HCT116 (cell line): Measurements from ENCODE around the gene CIAO2B. TPM values are rescaled to one million over a fixed set of nuclear protein-coding genes. Genes with fewer than 3 reads are reported as not detected.

Experiments
- ATAC-seq: fragments of 200-7000 bp; cut with Tn5 transposase; 2 replicates; pipeline ENCODE4 v1.9.1; 2020; ENCODE audit warnings: mild to moderate bottlenecking, moderate library complexity
- BruUV-seq: library from RNA; stranded (reverse); fragments of 400-500 nt; replicated peaks from 2 replicates; lab custom pipeline; 2021; lab: Mats Ljungman, UMichigan
- CTCF ChIA-PET: fragments of 300-600 bp; sonication (Branson Sonifier 250); formaldehyde crosslinking; loops from one replicate; lab custom pipeline; 2021; ENCODE audit warnings: antibody characterized with exemption; lab: Charles Lee
- POLR2A ChIA-PET: fragments of 300-600, 350-600 bp; sonication (Branson Sonifier 250); formaldehyde crosslinking; loops from one replicate; lab custom pipeline; 2021; ENCODE audit warnings: antibody characterized with exemption; lab: Charles Lee
- RAD21 ChIA-PET, 2 experiments: fragments of 300-600 bp; sonication (Branson Sonifier 250); formaldehyde crosslinking; loops; one replicate each; lab custom pipeline; 2023; ENCODE audit warnings: low total read pairs in 2 of 2; ENCODE audit not compliant: uncharacterized antibody in 2 of 2, unreplicated experiment in 2 of 2, low non-redundant PET in 1 of 2; lab: Charles Lee
- DNase-seq: peaks from one replicate; pipeline ENCODE4 v3.0.0-alpha.2; 2010; ENCODE audit warnings: low read depth, low spot score
- H2AFZ ChIP-seq: fragments of 200-600 bp; shearing (Covaris generic), sonication (generic); 2 replicates; pipeline ENCODE4 v1.6.1; 2017; ENCODE audit warnings: low read depth, mixed run types, mixed read lengths, antibody characterized with exemption, low read length; ENCODE audit not compliant: poor library complexity, severe bottlenecking
- H3K27ac ChIP-seq: 2 replicates; pipeline ENCODE4 v1.5.1; 2012; ENCODE audit warnings: low read depth, low read length
- H3K27me3 ChIP-seq: fragments of 200-600 bp; sonication (generic); 2 replicates; pipeline ENCODE4 v1.6.1; 2016; ENCODE audit warnings: mixed run types, low read length, mixed read lengths; ENCODE audit not compliant: insufficient read depth
- H3K36me3 ChIP-seq, 2 experiments: fragments of 200-500 bp in 1 of 2; fragments of 200-600 bp in 1 of 2; sonication (Bioruptor generic) in 1 of 2; sonication (generic) in 1 of 2; 2 replicates each; pipeline versions ENCODE4 v1.5.1 to v1.6.1; 2014 to 2016; ENCODE audit warnings: low read length in 2 of 2, inconsistent platforms in 1 of 2, mixed read lengths in 1 of 2, mixed run types in 1 of 2; ENCODE audit not compliant: insufficient read depth in 2 of 2, control insufficient read depth in 1 of 2
- H3K4me1 ChIP-seq, 2 experiments: fragments of 200-600 bp in 1 of 2; sonication (generic) in 1 of 2; 2 replicates each; pipeline versions ENCODE4 v1.5.1 to v1.6.1; 2012 to 2017; ENCODE audit warnings: low read length in 2 of 2, inconsistent platforms in 1 of 2, mild to moderate bottlenecking in 1 of 2, mixed read lengths in 1 of 2, mixed run types in 1 of 2, moderate library complexity in 1 of 2; ENCODE audit not compliant: insufficient read depth in 2 of 2, control insufficient read depth in 1 of 2
- H3K4me2 ChIP-seq: fragments of 200-600 bp; sonication (generic); 2 replicates; pipeline ENCODE4 v1.6.1; 2017; ENCODE audit warnings: mixed run types, low read length, mixed read lengths
- H3K4me3 ChIP-seq, 2 experiments: fragments of 200-600 bp in 1 of 2; sonication (generic) in 1 of 2; replicated peaks in 1 of 2; 2 replicates each; pipeline ENCODE4 v1.5.1; 2011 to 2016; ENCODE audit warnings: low read length in 2 of 2, control low read depth in 1 of 2, low read depth in 1 of 2, mild to moderate bottlenecking in 1 of 2, mixed read lengths in 1 of 2, mixed run types in 1 of 2
- H3K79me2 ChIP-seq: fragments of 200-600 bp; sonication (generic); 2 replicates; pipeline ENCODE4 v1.6.1; 2017; ENCODE audit warnings: mild to moderate bottlenecking, mixed run types, low read length, moderate library complexity, mixed read lengths; ENCODE audit not compliant: insufficient read depth
- H3K9ac ChIP-seq: fragments of 200-600 bp; sonication (generic); 2 replicates; pipeline ENCODE4 v1.6.1; 2016; ENCODE audit warnings: low read length, mixed read lengths
- H3K9me2 ChIP-seq: fragments of 200-600 bp; sonication (generic), shearing (Covaris generic); 2 replicates; pipeline ENCODE4 v1.6.1; 2017; ENCODE audit warnings: mixed run types, mild to moderate bottlenecking, moderate library complexity; ENCODE audit not compliant: insufficient read depth
- H3K9me3 ChIP-seq, 2 experiments: fragments of 200-500 bp in 1 of 2; fragments of 200-600 bp in 1 of 2; sonication (Bioruptor generic) in 1 of 2; sonication (generic) in 1 of 2; 2 replicates each; pipeline ENCODE4 v1.6.1; 2014 to 2017; ENCODE audit warnings: low read length in 2 of 2, mixed read lengths in 2 of 2, inconsistent platforms in 1 of 2, low read depth in 1 of 2, mild to moderate bottlenecking in 1 of 2, mixed run types in 1 of 2, moderate library complexity in 1 of 2; ENCODE audit not compliant: control insufficient read depth in 1 of 2, insufficient read depth in 1 of 2
- H4K20me1 ChIP-seq: fragments of 200-600 bp; sonication (generic), shearing (Covaris generic); 2 replicates; pipeline ENCODE4 v1.6.1; 2017; ENCODE audit warnings: mixed run types, mild to moderate bottlenecking, moderate library complexity; ENCODE audit not compliant: insufficient read depth
- ATF3 ChIP-seq: IDR thresholded peaks from 2 replicates; pipeline ENCODE4 v1.6.1; 2012
- CBX3 ChIP-seq: IDR thresholded peaks from 2 replicates; pipeline ENCODE4 v1.6.1; 2012; ENCODE audit warnings: low read depth
- EGR1 ChIP-seq: IDR thresholded peaks from 2 replicates; pipeline ENCODE4 v1.6.1; 2012; ENCODE audit warnings: low read depth
- EZH2phosphoT487 ChIP-seq: fragments of 200-600 bp; IDR thresholded peaks from 2 replicates; pipeline ENCODE4 v1.6.1; 2018; ENCODE audit warnings: antibody characterized with exemption, borderline replicate concordance
- FOSL1 ChIP-seq: IDR thresholded peaks from 2 replicates; pipeline ENCODE4 v1.6.1; 2012; ENCODE audit warnings: low read depth
- POLR2AphosphoS5 ChIP-seq: IDR thresholded peaks from 2 replicates; pipeline ENCODE4 v1.6.1; 2011; ENCODE audit warnings: mild to moderate bottlenecking, low read depth, low read length, moderate library complexity
- RAD21 ChIP-seq: IDR thresholded peaks from 2 replicates; pipeline ENCODE4 v1.6.1; 2012; ENCODE audit warnings: low read depth, mild to moderate bottlenecking
- REST ChIP-seq: IDR thresholded peaks from 2 replicates; pipeline ENCODE4 v1.6.1; 2012; ENCODE audit warnings: low read depth
- SP1 ChIP-seq: IDR thresholded peaks from 2 replicates; pipeline ENCODE4 v1.6.1; 2012; ENCODE audit warnings: low read depth
- YY1 ChIP-seq: IDR thresholded peaks from 2 replicates; pipeline ENCODE4 v1.6.1; 2011; ENCODE audit warnings: low read length, low read depth, moderate library complexity, mild to moderate bottlenecking; ENCODE audit not compliant: insufficient replicate concordance; ENCODE audit errors: extremely low read depth
- intact Hi-C: fragments of 100-400 bp; cut with micrococcal nuclease; formaldehyde crosslinking; loops from 2 replicates; pipeline ENCODE4 v1.10.0; 2022
- total RNA-seq: library from RNA; stranded (reverse); gene quantifications from one replicate; pipeline ENCODE4 v1.2.1, GENCODE V29; 2021; ENCODE audit not compliant: unreplicated experiment

Gene CIAO2B
- total RNA-seq, 1 experiment from 2014 or later, result 113 TPM

- Histone ChIP-seq H3K9me3 (no peaks in the 10 kb centered on the region), H3K36me3 (no peaks in the 10 kb centered on the region), H3K4me3 (no peak overlapping the region), H3K79me2 (no peaks in the 10 kb centered on the region), H4K20me1 (no peaks in the 10 kb centered on the region), H3K4me2 (no peak overlapping the region), H3K4me1 (peaks cover 7 to 12% of the 10 kb centered on the region in 2 experiments; a peak in 3 of 4 replicates), H3K27me3 (no peaks in the 10 kb centered on the region), H2AFZ (no peak overlapping the region), H3K27ac (no peak overlapping the region), H3K9me2 (no peaks in the 10 kb centered on the region), H3K9ac (no peak overlapping the region)
- ChIA-PET RAD21 (no interaction called here), CTCF (interaction anchor here (1.3 kb wide), 1 partner anchor 10 kb away, joined by 6 read pairs; no protein-coding TSS in a partner anchor), POLR2A (no interaction called here)
- intact Hi-C loops, result loop anchor here (5.0 to 10.0 kb wide), 2 partner anchors 53 to 205 kb away; partner anchors contain the start of gene PHAF1
- ATAC-seq (no peak), DNase-seq (no peak)
- BruUV-seq, result no TSS peak
- TF ChIP-seq EZH2phosphoT487 (no peak), REST (no peak), FOSL1 (no peak), ATF3 (no peak), YY1 (no peak), EGR1 (no peak), RAD21 (no peak), CBX3 (no peak), SP1 (no peak), POLR2AphosphoS5 (no peak)
Measured at GRCh38 chr16:66899310-66899944, 34.8 kb downstream of the CIAO2B start.
